DND-41 (cell line): ENCODE data around the gene BTBD2.

Experiments
- CTCF ChIP-seq: IDR thresholded peaks from 2 replicates; pipeline ENCODE4 v1.5.1; 2012; ENCODE audit warnings: borderline replicate concordance, low read length, moderate library complexity, mild to moderate bottlenecking; ENCODE audit not compliant: poor library complexity, severe bottlenecking; ENCODE audit errors: extremely low read depth
- EZH2 ChIP-seq: IDR thresholded peaks from 3 replicates; pipeline ENCODE4 v1.6.1; 2012; ENCODE audit warnings: borderline replicate concordance, low read depth, mild to moderate bottlenecking, moderate library complexity, low read length, inconsistent platforms; ENCODE audit not compliant: severe bottlenecking

- TF ChIP-seq CTCF (no peak), EZH2 (no peak)
These were observed 42.3 kb upstream of the BTBD2 start for GRCh38 chr19:2057484-2058469.
